ENCODE results near the gene NNMT.

Gene NNMT

GRCh38 chr11:114295676-114296604 lies at the start of gene NNMT:
Gene NNMT (plus strand): TSS chr11:114296399. CDS start chr11:114296557, 158 bp downstream.
- no peak for DNase-seq

DNA sequence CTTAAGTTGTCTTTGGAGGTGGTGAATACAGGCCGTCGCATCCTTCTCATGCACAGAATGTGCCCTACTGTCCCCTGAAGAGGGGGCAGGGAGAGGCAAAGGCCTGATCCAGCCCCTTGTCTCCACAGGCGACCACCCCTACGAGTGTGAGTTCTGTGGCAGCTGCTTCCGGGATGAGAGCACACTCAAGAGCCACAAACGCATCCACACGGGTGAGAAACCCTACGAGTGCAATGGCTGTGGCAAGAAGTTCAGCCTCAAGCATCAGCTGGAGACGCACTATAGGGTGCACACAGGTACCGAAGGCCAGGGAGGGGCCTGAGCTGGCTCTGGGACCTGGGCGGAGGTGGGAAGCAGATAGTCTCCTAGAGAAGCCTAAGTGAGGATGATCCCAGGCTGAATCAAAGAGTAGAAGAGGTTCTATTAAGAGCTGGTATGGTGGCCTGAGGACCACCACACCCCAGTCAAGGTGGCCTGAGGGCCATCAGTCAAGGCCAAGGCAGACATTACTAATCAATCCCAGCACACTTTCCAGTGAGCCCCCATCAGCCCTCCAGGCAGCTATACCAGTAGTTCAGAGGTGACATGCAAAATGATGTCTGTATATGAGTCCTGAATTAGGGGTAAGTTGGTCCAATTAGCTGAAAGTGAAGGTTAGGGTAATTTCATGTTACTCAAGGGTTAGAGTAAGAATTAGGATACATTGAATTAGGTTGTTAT lies 49.0 kb upstream of the NNMT start:
- no peak for DNase-seq

- no peak for DNase-seq
These were observed 46.0 kb upstream of the NNMT start for GRCh38 chr11:114250180-114250579.

- no peak for DNase-seq
These were observed 45.0 kb upstream of the NNMT start for GRCh38 chr11:114250993-114251814.

DNA sequence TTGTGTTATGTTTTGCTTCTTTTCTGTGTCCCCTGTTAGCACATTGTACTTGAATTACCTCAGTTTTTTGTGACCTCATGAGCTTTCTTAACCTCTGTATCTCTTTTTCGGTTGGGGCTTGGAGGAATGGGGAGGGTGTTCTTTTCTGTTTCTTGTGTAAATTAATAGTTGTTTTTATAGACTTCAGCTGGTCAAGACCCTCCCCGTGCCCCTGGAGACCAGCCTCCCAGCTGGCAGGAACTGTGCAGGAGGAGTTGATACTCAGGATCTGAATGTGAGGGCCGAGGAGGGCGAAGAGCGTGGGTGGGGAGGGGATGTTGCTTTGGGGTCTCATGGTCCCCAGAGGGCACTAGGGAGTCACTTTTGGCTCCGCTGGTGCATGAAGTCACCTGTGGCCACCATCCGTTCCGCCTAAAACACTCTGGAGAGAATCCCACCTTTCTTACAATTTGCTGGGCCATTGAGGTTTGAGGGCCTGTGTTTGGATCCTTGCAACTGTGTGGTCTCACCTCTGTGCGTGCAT lies 44.3 kb upstream of the NNMT start:
- no peak for DNase-seq

DNA sequence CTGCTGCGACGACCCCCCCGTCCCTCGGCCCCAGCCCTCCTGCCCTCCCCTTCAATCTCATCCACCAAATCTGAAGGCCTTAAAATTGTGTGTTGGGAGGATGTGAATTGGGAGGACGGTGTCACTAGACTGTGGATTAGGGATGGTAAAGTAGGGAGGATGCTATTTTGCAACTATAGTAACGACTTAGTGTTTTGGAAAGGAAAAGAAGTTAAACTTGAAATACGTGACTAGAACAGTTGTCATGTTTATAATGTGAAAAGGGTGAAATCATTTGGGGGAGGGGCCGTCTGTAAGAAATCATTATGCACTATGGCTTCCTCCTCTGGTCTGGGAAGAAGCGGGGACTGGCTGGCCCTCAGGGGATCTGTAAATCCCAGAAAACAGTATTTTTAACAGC lies 43.4 kb upstream of the NNMT start:
- no peak for DNase-seq

GRCh38 chr11:114253771-114254170 lies 42.4 kb upstream of the NNMT start:
- DNase-seq, result no peak

- DNase-seq, result no peak
These were observed 41.5 kb upstream of the NNMT start for GRCh38 chr11:114254571-114255146.

DNA sequence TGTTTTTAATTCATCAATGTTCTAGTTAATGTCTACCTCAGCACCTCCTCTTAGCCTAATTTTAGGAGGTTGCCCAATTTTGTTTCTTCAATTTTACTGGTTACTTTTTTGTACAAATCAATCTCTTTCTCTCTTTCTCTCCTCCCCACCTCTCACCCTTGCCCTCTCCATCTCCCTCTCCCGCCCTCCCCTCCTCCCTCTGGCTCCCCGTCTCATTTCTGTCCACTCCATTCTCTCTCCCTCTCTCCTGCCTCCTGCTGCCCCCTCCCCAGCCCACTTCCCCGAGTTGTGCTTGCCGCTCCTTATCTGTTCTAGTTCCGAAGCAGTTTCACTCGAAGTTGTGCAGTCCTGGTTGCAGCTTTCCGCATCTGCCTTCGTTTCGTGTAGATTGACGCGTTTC lies 40.9 kb upstream of the NNMT start:
- DNase-seq, result no peak

- no peak for DNase-seq
These were observed 39.8 kb upstream of the NNMT start for GRCh38 chr11:114256176-114256966.

GRCh38 chr11:114256967-114257286 lies 39.3 kb upstream of the NNMT start:
- DNase-seq, result no peak

- DNase-seq, result peak; percentile 15
These were observed 38.3 kb upstream of the NNMT start for GRCh38 chr11:114257621-114258558.

DNA sequence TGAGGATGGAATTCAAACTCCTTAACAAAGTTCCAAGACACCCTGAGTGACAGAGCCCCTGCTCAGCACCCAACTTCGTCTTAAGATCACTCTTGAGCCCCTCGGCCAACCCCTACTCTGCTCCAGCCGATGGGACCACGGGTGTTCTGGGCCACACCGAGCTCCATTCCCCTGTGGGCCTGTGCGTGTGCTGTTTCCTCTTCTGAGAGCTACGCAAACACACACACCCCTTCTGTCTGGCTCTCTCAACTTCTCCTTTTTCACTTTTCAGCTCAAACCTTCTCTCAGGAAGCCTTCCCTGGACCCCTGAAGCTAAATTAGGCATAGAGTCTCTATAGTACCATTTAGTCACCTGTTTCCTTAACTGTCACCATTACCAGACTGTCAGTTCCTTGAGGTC lies 37.5 kb upstream of the NNMT start:
- no peak for DNase-seq

DNA sequence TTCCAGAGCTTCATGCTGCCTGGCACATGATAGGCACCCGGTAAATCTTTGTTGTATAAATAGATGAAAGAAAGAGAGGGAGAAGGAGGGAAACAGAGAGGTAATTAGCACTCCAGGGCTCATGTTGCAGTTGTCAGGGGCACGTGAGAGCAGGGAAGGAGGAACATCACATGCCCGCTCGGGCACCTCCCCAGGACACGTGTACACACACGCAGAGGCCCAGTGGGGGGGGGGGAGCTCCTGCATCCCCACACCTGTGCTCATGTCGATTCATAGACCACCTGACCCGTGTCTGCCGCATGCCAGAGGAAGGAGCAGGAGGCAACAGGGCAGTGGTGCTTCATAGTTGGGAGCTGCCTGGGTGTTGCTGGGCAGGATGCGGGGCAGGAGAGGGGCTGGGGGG lies 37.1 kb upstream of the NNMT start:
- DNase-seq, result no peak

DNA sequence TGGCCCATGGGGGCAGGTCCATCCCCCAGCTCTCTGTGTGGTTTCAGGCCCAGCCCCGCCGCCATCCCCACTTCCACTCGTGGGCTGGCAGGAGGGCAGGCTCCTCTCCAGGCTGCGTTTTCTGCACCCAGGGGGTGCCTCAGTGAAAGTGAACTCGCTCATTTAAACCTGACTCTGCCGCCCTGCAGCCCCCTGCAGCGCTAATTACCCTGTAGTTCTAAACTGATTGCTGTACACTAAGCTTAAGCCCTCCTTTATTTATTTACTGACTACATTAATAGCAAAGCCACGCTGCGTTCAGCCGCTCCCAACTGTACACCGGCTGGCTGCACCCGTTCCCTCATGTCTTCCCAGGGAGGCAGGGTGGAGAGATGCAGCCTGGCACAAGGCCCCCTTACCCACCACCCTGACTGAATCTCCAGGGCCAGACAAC lies 36.6 kb upstream of the NNMT start:
- no peak for DNase-seq

- DNase-seq, result peak; percentile 25
These were observed 36.1 kb upstream of the NNMT start for GRCh38 chr11:114260077-114260476.

DNA sequence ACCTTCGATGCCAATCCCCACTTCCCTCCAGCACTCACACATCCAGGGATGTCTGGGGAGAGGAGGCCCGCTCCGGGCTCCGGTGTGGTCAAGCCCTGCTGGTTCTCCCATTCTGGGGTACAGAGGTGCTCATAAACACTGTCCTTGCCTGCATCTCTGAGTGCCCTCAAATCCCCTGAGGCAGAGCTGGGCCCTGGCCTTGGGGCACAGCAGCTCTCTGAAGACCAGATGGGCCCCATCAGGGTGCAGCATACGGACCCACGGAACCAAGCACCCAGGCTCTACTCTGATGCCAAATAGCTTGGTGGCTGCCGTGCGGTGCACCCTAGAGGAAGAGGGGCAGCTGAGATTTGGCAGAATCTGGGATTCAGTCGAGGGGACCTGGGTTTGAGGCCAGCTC lies 35.7 kb upstream of the NNMT start:
- peak; percentile 32 for DNase-seq

- no peak for DNase-seq
These were observed 34.4 kb upstream of the NNMT start for GRCh38 chr11:114261791-114262190.

DNA sequence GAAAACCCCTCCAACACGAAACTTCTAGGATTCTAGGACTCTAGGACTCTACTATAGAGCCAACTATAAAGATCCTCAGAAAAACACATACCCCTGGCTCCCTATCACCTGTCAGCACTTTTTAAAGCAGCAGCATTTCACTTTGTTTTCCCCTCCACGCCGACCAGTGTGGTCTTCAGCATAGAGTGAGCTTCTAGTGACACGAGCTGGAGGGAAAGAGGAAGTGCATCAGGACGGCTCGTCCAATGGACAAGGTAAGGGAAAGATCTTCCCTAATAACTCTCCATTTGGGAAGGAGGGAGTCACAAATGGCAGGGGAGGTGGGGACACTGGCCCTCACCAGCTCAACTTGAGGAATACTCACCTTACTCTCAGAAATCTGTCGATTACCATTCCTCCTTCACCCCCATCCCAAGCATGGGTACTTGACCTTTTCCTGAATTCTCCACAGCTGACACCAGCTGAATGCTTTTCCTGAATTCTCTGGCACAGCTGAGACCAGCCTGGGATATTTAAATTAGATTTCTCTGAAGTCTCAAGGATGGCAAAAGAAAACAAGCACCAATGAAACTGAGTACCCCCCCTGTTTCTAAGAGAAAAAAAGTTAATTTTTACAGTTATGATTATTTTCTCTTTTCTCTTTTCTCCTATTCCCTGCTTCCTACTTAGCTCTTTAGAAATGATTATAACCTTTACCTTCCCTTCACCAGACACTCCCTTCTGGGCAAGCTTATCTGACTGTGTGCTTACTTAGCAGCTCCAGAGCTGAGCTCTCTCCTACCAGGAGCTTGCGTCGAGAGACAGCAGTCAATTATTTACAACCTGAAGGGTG lies 33.3 kb upstream of the NNMT start:
- DNase-seq, result peak; percentile 84

Measured in DMS53 (cell line).